ENCODE measurements around the gene RGS9.

RGS9 gene

DNA sequence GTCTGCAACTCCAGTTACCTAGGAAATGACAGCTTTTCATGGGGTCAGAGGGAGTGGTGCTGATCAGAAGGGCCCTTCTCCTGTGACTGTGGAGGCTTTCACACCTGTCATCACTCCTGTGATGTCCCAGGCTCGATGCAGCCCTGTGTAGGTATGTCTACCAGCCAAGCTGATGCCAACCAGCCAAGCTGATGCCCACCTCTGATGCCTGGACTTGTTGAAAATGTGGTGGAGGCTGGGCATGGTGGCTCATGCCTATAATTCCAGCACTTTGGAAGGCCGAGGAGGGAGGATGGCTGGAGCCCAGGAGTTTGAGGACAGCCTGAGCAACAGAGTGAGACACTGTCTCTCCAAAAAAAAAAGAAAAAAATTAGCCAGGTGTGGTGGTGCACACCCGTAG is 33.7 kb upstream of the RGS9 start:
- Histone ChIP-seq H3K9ac (ENCODE audit: low read length) (peak overlapping the region; percentile 7; the same call in 1 of the 2 replicates), H3K9me2 (replicated peaks; ENCODE audit: insufficient read depth, low read length) (no peaks in the 10 kb centered on the region), H2AFZ (ENCODE audit: low read depth, low read length, severe bottlenecking) (no peak overlapping the region), H3K4me2 (ENCODE audit: low read depth, low read length, poor library complexity, severe bottlenecking) (peak overlapping the region; percentile 83), H3K36me3 (ENCODE audit: low read length) (no peaks in the 10 kb centered on the region; the same call in 1 of the 2 replicates), H4K20me1 (ENCODE audit: low read depth, low read length) (no peaks in the 10 kb centered on the region), H3K79me2 (ENCODE audit: insufficient read depth, low read length) (peaks cover 33% of the 10 kb centered on the region), H3K27ac (ENCODE audit: low read depth, low read length) (0 out of 2 replicates have a peak overlapping the region, but pooled peaks have one; percentile 21), H3K27me3 (ENCODE audit: low read length) (no peaks in the 10 kb centered on the region), H3F3A (ENCODE audit: insufficient read depth) (peaks cover 12% of the 10 kb centered on the region), H3K9me3 (ENCODE audit: insufficient read depth, low read length) (no peaks in the 10 kb centered on the region), H3K4me3 (ENCODE audit: insufficient read depth, low read length, poor library complexity, severe bottlenecking) (no peak overlapping the region)
- TF ChIP-seq EZH2phosphoT487 (conservative IDR thresholded peaks at IDR 0.05; ENCODE audit: low read length) (no peak), CTCF (IDR thresholded peaks at IDR 0.05; ENCODE audit: insufficient read depth, low read length, poor library complexity, severe bottlenecking) (no peak)

GRCh38 chr17:65103896-65104295 is 33.3 kb upstream of the RGS9 start:
- no peak overlapping the region for H3K9ac ChIP-seq (ENCODE audit: low read length)
- no peaks in the 10 kb centered on the region for H3K9me2 ChIP-seq (replicated peaks; ENCODE audit: insufficient read depth, low read length)
- no peaks in the 10 kb centered on the region for H4K20me1 ChIP-seq (ENCODE audit: low read depth, low read length)
- no peak overlapping the region for H2AFZ ChIP-seq (ENCODE audit: low read depth, low read length, severe bottlenecking)
- H3K4me2 ChIP-seq (ENCODE audit: low read depth, low read length, poor library complexity, severe bottlenecking), result peak overlapping the region; percentile 83
- H3F3A ChIP-seq (ENCODE audit: insufficient read depth), result peaks cover 12% of the 10 kb centered on the region
- no peaks in the 10 kb centered on the region for H3K27me3 ChIP-seq (ENCODE audit: low read length)
- no peak overlapping the region for H3K4me3 ChIP-seq (ENCODE audit: insufficient read depth, low read length, poor library complexity, severe bottlenecking)
- H3K79me2 ChIP-seq (ENCODE audit: insufficient read depth, low read length), result peaks cover 33% of the 10 kb centered on the region
- H3K9me3 ChIP-seq (ENCODE audit: insufficient read depth, low read length), result no peaks in the 10 kb centered on the region
- H3K36me3 ChIP-seq (ENCODE audit: low read length), result no peaks in the 10 kb centered on the region; the same call in 1 of the 2 replicates
- H3K27ac ChIP-seq (ENCODE audit: low read depth, low read length), result peak overlapping the region; percentile 6; the same call in 1 of the 2 replicates
- TF ChIP-seq CTCF (IDR thresholded peaks at IDR 0.05; ENCODE audit: insufficient read depth, low read length, poor library complexity, severe bottlenecking), result no peak
- no peak for TF ChIP-seq EZH2phosphoT487 (conservative IDR thresholded peaks at IDR 0.05; ENCODE audit: low read length)

GRCh38 chr17:65104541-65104940 is 32.6 kb upstream of the RGS9 start:
- Histone ChIP-seq H3K27me3 (ENCODE audit: low read length) (no peaks in the 10 kb centered on the region), H3K9me2 (replicated peaks; ENCODE audit: insufficient read depth, low read length) (no peaks in the 10 kb centered on the region), H3K27ac (ENCODE audit: low read depth, low read length) (peak overlapping the region; percentile 6; the same call in 1 of the 2 replicates), H3K4me3 (ENCODE audit: insufficient read depth, low read length, poor library complexity, severe bottlenecking) (no peak overlapping the region), H3K36me3 (ENCODE audit: low read length) (no peaks in the 10 kb centered on the region; the same call in 1 of the 2 replicates), H3K9me3 (ENCODE audit: insufficient read depth, low read length) (no peaks in the 10 kb centered on the region), H2AFZ (ENCODE audit: low read depth, low read length, severe bottlenecking) (no peak overlapping the region), H3K4me2 (ENCODE audit: low read depth, low read length, poor library complexity, severe bottlenecking) (peak overlapping the region; percentile 83), H3K9ac (ENCODE audit: low read length) (no peak overlapping the region), H3K79me2 (ENCODE audit: insufficient read depth, low read length) (peaks cover 33% of the 10 kb centered on the region), H3F3A (ENCODE audit: insufficient read depth) (peaks cover 6% of the 10 kb centered on the region), H4K20me1 (ENCODE audit: low read depth, low read length) (no peaks in the 10 kb centered on the region)
- TF ChIP-seq EZH2phosphoT487 (conservative IDR thresholded peaks at IDR 0.05; ENCODE audit: low read length) (no peak), CTCF (IDR thresholded peaks at IDR 0.05; ENCODE audit: insufficient read depth, low read length, poor library complexity, severe bottlenecking) (no peak)

All from SU-DHL-6 (cell line).